GM12874 (cell line): Measurements from ENCODE around the gene POLD3.

Source experiments
- TF ChIP-seq, protein P1 (sequence below): IDR thresholded peaks from 2 replicates; pipeline ENCODE4 v1.5.1; 2011; ENCODE audit warnings: low read depth, mild to moderate bottlenecking, control low read depth, low read length, moderate library complexity; ENCODE audit not compliant: insufficient read depth

The POLD3 gene

DNA sequence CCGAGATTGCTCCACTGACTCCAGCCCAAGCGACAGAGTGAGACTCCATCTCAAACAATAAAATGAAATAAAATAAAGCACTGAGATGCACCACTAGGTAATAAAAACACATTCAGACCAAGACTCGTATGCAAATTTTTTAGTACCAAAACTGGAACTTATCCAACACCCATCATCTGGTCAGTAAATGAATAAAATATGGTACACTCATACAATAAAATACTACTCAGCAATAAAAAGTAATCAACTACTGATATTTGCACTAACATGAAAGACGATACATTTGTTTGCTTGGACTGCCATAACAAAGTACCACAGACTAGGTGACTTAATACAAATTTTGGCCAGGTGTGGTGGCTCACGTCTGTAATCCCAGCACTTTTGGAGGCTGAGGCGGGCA is 17.8 kb upstream of the POLD3 start:
- TF ChIP-seq, protein P1, sequence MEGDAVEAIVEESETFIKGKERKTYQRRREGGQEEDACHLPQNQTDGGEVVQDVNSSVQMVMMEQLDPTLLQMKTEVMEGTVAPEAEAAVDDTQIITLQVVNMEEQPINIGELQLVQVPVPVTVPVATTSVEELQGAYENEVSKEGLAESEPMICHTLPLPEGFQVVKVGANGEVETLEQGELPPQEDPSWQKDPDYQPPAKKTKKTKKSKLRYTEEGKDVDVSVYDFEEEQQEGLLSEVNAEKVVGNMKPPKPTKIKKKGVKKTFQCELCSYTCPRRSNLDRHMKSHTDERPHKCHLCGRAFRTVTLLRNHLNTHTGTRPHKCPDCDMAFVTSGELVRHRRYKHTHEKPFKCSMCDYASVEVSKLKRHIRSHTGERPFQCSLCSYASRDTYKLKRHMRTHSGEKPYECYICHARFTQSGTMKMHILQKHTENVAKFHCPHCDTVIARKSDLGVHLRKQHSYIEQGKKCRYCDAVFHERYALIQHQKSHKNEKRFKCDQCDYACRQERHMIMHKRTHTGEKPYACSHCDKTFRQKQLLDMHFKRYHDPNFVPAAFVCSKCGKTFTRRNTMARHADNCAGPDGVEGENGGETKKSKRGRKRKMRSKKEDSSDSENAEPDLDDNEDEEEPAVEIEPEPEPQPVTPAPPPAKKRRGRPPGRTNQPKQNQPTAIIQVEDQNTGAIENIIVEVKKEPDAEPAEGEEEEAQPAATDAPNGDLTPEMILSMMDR: no peak

DNA sequence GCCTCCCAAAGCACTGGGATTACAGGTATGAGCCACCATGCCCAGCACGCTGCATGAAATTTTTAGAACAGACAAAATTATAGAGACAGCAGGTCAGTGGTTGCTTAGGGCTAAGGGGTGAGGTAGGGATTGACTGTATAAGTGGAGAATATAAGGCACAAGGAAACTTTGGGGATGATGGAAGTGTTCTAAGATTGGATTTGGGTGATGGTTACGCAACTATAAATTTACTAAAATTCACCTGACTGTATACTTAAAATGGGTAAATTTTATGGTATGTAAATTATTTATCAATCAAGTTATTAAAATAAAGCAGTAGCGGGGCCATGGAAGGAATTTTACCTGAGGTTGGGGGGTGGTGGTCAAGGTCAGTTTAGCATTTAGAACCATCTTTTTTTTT is 16.4 kb upstream of the POLD3 start:
- TF ChIP-seq, protein P1: no peak

DNA sequence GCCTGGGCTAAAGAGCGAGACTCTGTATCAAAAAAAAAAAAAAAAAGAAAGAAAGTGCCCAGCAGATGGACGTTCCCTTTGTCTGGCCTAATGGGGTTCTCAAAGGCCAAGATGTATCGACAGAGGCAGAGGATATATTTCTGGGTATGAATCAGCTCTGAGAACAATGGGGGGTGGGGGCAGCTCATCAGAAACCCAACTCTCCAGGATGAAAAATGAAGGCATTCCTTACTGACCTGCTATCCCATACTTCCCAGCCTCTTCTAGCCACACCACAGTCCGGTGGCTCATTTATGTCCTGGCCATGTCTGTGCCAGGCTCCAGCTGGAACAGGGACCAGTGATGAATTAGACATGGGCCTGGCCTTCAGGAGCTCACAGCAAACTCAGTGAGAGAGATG is 15.2 kb upstream of the POLD3 start:
- TF ChIP-seq, protein P1: no peak

DNA sequence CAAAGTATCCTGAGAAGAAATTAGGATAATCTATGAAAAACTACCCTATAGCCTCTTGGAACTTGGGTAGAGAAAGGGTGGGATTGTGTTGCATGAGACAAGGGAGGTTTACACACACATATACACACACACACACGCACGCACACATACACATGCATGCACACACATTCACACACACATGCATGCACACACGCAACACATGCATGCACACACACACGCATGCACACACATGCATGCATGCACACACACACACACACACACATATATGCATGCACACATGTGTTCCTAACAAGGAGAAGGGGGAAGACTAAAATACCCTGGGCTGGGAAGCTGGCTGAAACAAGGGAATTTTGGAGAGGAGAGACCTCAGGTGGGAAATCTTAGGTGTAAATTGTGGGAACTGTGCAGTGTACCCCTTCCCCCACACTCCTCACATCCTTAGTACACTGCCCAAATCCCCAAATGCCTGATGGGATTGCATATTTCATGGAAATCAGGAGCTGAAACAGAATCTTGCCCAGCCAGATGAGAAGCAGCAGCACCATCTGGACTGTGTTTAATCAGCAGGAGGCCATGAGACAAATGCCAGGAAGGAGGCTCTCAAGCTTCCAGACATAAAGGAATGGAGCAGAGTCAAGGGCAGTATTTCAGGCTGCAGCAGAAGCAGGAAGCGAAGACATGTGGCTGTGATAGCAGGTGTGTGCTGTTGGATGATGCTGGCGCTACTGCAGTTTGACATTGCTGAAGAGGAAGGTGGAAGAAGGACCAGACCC is 14.6 kb upstream of the POLD3 start:
- TF ChIP-seq, protein P1: no peak

DNA sequence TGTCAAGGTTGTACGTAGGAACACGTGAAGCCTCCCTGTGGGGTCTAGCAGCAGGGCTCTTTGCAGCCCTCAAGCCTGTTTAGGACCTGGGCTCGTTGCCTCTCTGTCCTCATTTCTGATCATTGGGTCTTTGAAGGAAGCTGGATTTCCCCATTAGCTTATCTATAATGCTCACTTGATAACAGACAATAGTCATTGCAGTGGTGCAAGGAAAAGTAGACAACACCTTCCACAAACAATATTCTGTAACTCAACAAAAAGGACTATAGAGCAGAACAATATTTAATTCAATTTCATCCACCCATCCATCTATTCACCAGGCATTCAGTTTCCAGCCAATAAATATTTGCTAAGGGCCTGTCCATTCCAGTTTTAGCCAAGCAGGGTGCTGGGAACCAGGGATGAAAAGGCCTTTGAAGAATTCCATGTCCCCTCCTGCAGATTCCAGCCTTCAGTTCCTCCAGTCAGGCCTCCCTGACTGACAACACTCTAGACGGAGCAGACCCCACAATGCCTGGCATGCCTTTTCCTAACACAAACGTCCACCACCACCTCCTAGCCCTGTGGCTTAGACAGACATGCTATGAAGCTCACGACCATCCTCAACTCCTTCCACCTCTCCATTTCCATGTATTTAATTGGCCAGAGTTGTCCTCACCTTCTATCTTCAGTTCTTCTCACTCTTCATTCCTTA is 12.7 kb upstream of the POLD3 start:
- TF ChIP-seq, protein P1: no peak

DNA sequence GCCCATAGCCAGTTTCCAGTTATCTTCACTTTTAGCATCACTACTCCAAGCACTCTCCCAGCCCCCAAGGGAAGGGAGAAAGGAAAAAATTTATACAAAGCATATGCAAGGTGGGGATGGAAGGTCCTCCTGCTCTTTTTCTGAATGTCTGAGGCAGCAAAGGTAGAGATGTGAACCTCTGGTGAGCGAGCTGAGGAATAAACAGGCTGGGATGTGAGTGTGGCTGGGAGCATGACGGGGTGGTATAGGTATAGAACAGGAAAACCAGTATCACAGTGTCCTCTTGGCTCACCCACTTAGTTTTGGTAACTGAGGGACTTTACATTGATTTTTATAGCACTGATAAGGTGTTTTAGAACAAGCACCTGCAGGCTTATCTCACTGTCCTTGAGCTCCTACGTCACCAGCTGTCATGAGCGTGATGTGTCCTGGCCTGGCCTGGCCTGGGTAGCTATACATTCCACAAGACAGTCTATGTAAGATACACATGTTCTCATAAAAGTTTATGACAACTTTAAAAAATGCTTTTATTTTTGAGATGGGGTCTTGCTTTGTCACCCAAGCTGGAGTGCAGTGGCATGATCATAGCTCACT is 10.3 kb upstream of the POLD3 start:
- TF ChIP-seq, protein P1: no peak

DNA sequence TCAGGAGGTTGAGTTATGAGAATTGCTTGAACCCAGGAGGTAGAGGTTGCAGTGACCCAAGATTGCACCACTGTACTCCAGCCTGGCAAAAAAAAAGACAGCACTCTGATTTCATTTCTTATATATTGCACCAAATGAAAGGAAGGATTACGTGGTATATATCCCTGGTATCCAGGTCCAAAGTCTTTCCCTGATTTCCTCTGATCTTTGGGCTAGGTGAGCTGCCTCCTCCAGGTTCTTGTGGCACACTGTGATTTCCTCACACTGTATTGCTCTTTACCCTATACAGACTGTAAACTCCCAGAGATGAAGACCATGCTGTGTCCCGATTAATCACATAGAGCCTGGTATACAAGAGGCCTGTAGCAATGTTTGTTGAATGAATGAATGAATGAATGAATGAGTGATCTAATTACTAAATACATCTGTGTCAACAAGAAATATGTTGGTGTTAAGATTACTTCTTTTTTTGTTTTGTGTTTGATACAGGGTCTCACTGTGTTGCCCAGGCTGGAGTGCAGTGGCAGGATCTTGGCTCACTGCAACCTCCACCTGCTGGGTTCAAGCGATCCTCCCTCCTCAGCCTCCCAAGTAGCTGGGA is 9.3 kb upstream of the POLD3 start:
- TF ChIP-seq, protein P1: no peak
